HG03378 (cell line): Measurements from ENCODE around the gene ABCC3.

ENCODE experiments used
- ATAC-seq: cut with Tn5 transposase; IDR thresholded peaks from one replicate; pipeline ENCODE4 v1.9.1; 2021; ENCODE audit warnings: mild to moderate bottlenecking, moderate library complexity; ENCODE audit not compliant: unreplicated experiment

ABCC3 gene

DNA sequence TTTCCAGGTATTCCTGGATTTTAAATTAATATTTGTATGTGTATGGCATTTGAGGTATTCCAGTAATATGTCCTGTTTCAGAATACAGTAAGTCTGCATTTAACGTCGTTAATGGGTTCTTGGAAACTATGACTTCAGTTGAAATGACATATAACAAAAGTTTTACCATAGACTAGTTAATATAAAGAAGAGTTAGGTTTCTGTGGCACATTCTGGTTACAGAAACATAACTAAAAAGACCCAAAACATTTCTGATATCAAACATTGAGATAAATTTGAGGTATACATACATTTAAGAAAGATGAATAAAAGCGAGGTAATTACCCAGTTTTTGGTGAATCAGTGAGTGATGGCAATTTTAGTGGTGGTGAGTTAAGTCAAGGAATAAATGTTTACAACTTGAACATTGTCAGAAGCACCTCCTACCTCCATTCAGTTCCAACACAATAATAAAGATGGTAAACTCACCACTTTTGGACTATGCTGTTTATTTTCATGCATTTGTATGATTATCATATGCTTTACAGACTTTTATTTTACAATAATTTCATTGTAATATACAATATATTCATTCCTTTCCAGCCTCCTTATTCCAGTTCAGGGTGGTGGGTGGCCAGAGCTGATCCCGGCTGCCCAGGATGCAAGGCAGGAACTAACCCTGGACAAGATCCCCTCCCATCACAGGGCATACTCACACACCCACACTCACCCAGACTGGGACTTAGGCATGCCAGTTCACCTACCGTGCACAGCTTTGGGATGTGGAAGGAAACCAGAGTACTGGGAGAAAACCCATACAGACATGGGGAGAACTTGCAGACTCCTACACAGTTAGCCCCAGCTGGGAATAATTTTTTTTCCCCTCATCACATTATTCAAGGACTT is 94.4 kb downstream of the ABCC3 start:
- ATAC-seq: no peak

- no peak for ATAC-seq
These were observed 97.1 kb downstream of the ABCC3 start for GRCh38 chr17:50731575-50732460.

- no peak for ATAC-seq
These were observed 100.6 kb downstream of the ABCC3 start for GRCh38 chr17:50735287-50735686.

DNA sequence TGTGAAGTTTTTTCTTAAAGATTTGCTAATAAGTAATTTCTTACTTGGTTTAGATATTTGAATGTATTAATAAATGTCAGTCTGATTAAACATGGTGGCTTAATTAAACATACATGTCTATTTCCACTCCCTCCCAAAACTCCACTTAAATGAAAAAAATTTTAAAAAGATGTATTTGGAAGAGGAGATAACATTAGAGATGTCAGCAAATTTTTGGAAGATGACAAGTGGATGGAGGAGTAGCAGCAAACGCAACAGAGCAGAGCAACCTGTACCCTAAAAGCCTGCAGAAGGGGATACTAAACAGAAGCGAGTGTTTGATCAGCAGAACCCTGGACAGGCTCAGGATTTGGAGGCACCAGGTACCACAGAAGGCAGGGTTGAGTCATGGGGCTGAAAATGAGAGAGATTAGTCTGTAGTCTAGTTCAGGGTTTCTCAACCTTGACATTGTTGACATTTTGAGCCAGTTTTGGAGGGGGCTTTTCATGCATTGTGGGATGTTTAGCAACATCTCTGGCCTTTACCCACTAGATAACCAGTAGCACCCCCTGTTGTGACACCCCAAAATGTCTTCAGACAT is 102.5 kb downstream of the ABCC3 start:
- no peak for ATAC-seq

- no peak for ATAC-seq
These were observed 104.4 kb downstream of the ABCC3 start for GRCh38 chr17:50739098-50739497.
